H1 (cell line): ENCODE measurements around the gene GSC. TPM values are rescaled to one million over a fixed set of nuclear protein-coding genes. Genes with fewer than 3 reads are reported as not detected.

Source experiments
- CTCF ChIA-PET: fragments of 300-600 bp; sonication (Branson Sonifier 250); formaldehyde crosslinking; loops from one replicate; lab custom pipeline; 2021; ENCODE audit not compliant: partially characterized antibody; lab: Charles Lee
- POLR2A ChIA-PET: fragments of 300-600 bp; sonication (Branson Sonifier 250); formaldehyde crosslinking; loops from one replicate; lab custom pipeline; 2021; ENCODE audit warnings: inconsistent platforms; ENCODE audit not compliant: partially characterized antibody; lab: Charles Lee
- DNase-seq, 2 experiments: peaks; one replicate each; pipeline versions ENCODE4 v3.0.0 to v3.0.0-alpha.2; 2010 to 2022; ENCODE audit warnings: low spot score in 2 of 2, low read depth in 1 of 2, mixed read lengths in 1 of 2
- FAIRE-seq: peaks from 2 replicates; lab custom pipeline; 2011; peaks lifted over from hg19 to GRCh38; lab: Jason Lieb, UNC
- H2AFZ ChIP-seq: 2 replicates; pipeline ENCODE4 v1.8.1; 2012; ENCODE audit warnings: low read length, inconsistent platforms
- H2AK5ac ChIP-seq: 2 replicates; pipeline ENCODE4 v1.6.1; 2013; ENCODE audit warnings: low read depth, low read length
- H2BK120ac ChIP-seq: replicated peaks from 2 replicates; pipeline ENCODE3; 2013; ENCODE audit warnings: low read depth, low read length, inconsistent platforms
- H2BK12ac ChIP-seq: 2 replicates; pipeline ENCODE4 v1.6.1; 2013; ENCODE audit warnings: low read depth, low read length
- H2BK15ac ChIP-seq: 2 replicates; pipeline ENCODE4 v1.6.1; 2013; ENCODE audit warnings: low read length
- H2BK20ac ChIP-seq: 2 replicates; pipeline ENCODE4 v1.6.1; 2013; ENCODE audit warnings: low read length
- H2BK5ac ChIP-seq: 2 replicates; pipeline ENCODE4 v1.6.1; 2013; ENCODE audit warnings: low read depth, low read length
- H3K14ac ChIP-seq: 2 replicates; pipeline ENCODE4 v1.6.1; 2013; ENCODE audit warnings: inconsistent platforms; ENCODE audit not compliant: insufficient read length
- H3K18ac ChIP-seq: 2 replicates; pipeline ENCODE4 v1.6.1; 2013; ENCODE audit warnings: low read length; ENCODE audit errors: extremely low read depth
- H3K23ac ChIP-seq: 2 replicates; pipeline ENCODE4 v1.6.1; 2013; ENCODE audit warnings: inconsistent platforms; ENCODE audit not compliant: insufficient read length
- H3K23me2 ChIP-seq: 2 replicates; pipeline ENCODE4 v1.6.1; 2013; ENCODE audit warnings: low read depth, low read length
- H3K27ac ChIP-seq: 2 replicates; pipeline ENCODE4 v1.6.1; 2011; ENCODE audit warnings: low read depth, low read length, inconsistent platforms
- H3K27me3 ChIP-seq, 4 experiments: replicated peaks in 1 of 4; 1 replicate in 1 of 4; 2 replicates in 3 of 4; pipeline versions ENCODE4 v1.6.1 to v1.8.1; 2011 to 2013; ENCODE audit warnings: low read length in 3 of 4, mild to moderate bottlenecking in 3 of 4, inconsistent platforms in 2 of 4, mixed read lengths in 2 of 4, moderate library complexity in 1 of 4; ENCODE audit not compliant: control insufficient read depth in 3 of 4, insufficient read depth in 3 of 4; ENCODE audit errors: extremely low read depth in 1 of 4
- H3K36me3 ChIP-seq, 4 experiments: 2 replicates each; pipeline versions ENCODE4 v1.6.1 to v1.8.1; 2011 to 2013; ENCODE audit warnings: mild to moderate bottlenecking in 4 of 4, low read length in 3 of 4, moderate library complexity in 2 of 4, control low read depth in 1 of 4, inconsistent platforms in 1 of 4; ENCODE audit not compliant: insufficient read depth in 4 of 4, control insufficient read depth in 2 of 4
- H3K4ac ChIP-seq: replicated peaks from 2 replicates; pipeline ENCODE3; 2013; ENCODE audit warnings: low read length, low read depth, mixed read lengths, inconsistent platforms; ENCODE audit not compliant: insufficient read length
- H3K4me1 ChIP-seq, 4 experiments: replicated peaks in 1 of 4; 1 replicate in 1 of 4; 2 replicates in 3 of 4; pipeline versions ENCODE4 v1.6.1 to v1.8.1; 2011 to 2013; ENCODE audit warnings: low read length in 3 of 4, inconsistent platforms in 2 of 4, mixed read lengths in 1 of 4; ENCODE audit not compliant: insufficient read depth in 4 of 4, control insufficient read depth in 3 of 4
- H3K4me2 ChIP-seq, 2 experiments: 2 replicates each; pipeline versions ENCODE4 v1.6.1 to v1.8.1; 2011 to 2013; ENCODE audit warnings: low read depth in 2 of 2, low read length in 2 of 2, control low read depth in 1 of 2, inconsistent platforms in 1 of 2, mild to moderate bottlenecking in 1 of 2; ENCODE audit not compliant: insufficient read depth in 1 of 2
- H3K4me3 ChIP-seq, 4 experiments: fragments of 200-600, 300-600 bp in 1 of 4; sonication (generic), shearing (Covaris generic), sonication (Bioruptor Twin) in 1 of 4; 2 replicates each; pipeline versions ENCODE4 v1.5.1 to v1.8.1; 2011 to 2016; ENCODE audit warnings: low read length in 4 of 4, low read depth in 3 of 4, control low read depth in 2 of 4, inconsistent platforms in 2 of 4, mild to moderate bottlenecking in 2 of 4, mixed read lengths in 1 of 4, moderate library complexity in 1 of 4; ENCODE audit not compliant: insufficient read depth in 2 of 4; ENCODE audit errors: extremely low read depth in 1 of 4
- H3K56ac ChIP-seq: replicated peaks from 2 replicates; pipeline ENCODE3; 2013; ENCODE audit warnings: low read depth, mild to moderate bottlenecking, mixed read lengths, low read length, inconsistent platforms; ENCODE audit not compliant: insufficient read length
- H3K79me1 ChIP-seq: 2 replicates; pipeline ENCODE4 v1.6.1; 2013; ENCODE audit warnings: low read depth, low read length, control low read depth
- H3K79me2 ChIP-seq, 2 experiments: 2 replicates each; pipeline versions ENCODE4 v1.6.1 to v1.8.1; 2012 to 2013; ENCODE audit warnings: low read length in 2 of 2, mild to moderate bottlenecking in 2 of 2, inconsistent platforms in 1 of 2; ENCODE audit not compliant: insufficient read depth in 2 of 2, control insufficient read depth in 1 of 2
- H3K9ac ChIP-seq, 4 experiments: replicated peaks in 1 of 4; 1 replicate in 1 of 4; 2 replicates in 3 of 4; pipeline versions ENCODE4 v1.6.1 to v1.8.1; 2011 to 2013; ENCODE audit warnings: low read depth in 3 of 4, low read length in 3 of 4, control low read depth in 2 of 4, mild to moderate bottlenecking in 2 of 4, moderate library complexity in 2 of 4, inconsistent platforms in 1 of 4; ENCODE audit errors: extremely low read depth in 1 of 4
- H3K9me3 ChIP-seq, 2 experiments: 2 replicates each; pipeline versions ENCODE4 v1.6.1 to v1.8.1; 2012 to 2013; ENCODE audit warnings: mild to moderate bottlenecking in 2 of 2, moderate library complexity in 2 of 2, control low read depth in 1 of 2, inconsistent platforms in 1 of 2, low read depth in 1 of 2, low read length in 1 of 2, mixed read lengths in 1 of 2; ENCODE audit not compliant: insufficient read depth in 2 of 2
- H4K20me1 ChIP-seq, 2 experiments: replicated peaks in 1 of 2; 2 replicates each; pipeline versions ENCODE3 to v1.8.1; 2011 to 2013; ENCODE audit warnings: inconsistent platforms in 2 of 2, low read length in 2 of 2, mild to moderate bottlenecking in 1 of 2; ENCODE audit not compliant: insufficient read depth in 2 of 2, control insufficient read depth in 1 of 2
- H4K5ac ChIP-seq: 2 replicates; pipeline ENCODE4 v1.6.1; 2013; ENCODE audit warnings: low read length, low read depth, mixed read lengths, inconsistent platforms; ENCODE audit not compliant: insufficient read length
- H4K8ac ChIP-seq: 2 replicates; pipeline ENCODE4 v1.8.0; 2013; ENCODE audit warnings: mild to moderate bottlenecking, moderate library complexity, low read length, inconsistent platforms; ENCODE audit not compliant: insufficient read depth; ENCODE audit errors: extremely low read depth
- H4K91ac ChIP-seq: replicated peaks from 2 replicates; pipeline ENCODE3; 2013; ENCODE audit warnings: low read length, mixed read lengths, inconsistent platforms; ENCODE audit not compliant: insufficient read length
- BRCA1 ChIP-seq: IDR thresholded peaks from 2 replicates; pipeline ENCODE4 v1.6.1; 2012; ENCODE audit warnings: low read depth, low read length, improper control_type of control experiment
- HDAC2 ChIP-seq, 2 experiments: fragments of 300-600 bp in 1 of 2; sonication (generic) in 1 of 2; IDR thresholded peaks; 2 replicates each; pipeline ENCODE4 v1.6.1; 2011 to 2012; ENCODE audit warnings: low read depth in 2 of 2, low read length in 2 of 2, mild to moderate bottlenecking in 2 of 2, moderate library complexity in 2 of 2, borderline replicate concordance in 1 of 2, inconsistent platforms in 1 of 2
- JUN ChIP-seq: IDR thresholded peaks from 2 replicates; pipeline ENCODE4 v1.6.1; 2011; ENCODE audit warnings: low read depth, mild to moderate bottlenecking, improper control_type of control experiment, low read length
- MAFK ChIP-seq: IDR thresholded peaks from 2 replicates; pipeline ENCODE4 v1.6.1; 2012; ENCODE audit warnings: low read depth, mild to moderate bottlenecking, improper control_type of control experiment, low read length
- PHF8 ChIP-seq: fragments of 200-600 bp; sonication (generic); conservative IDR thresholded peaks from 2 replicates; pipeline ENCODE4 v1.7.1; 2012; ENCODE audit warnings: low read depth, mild to moderate bottlenecking, inconsistent platforms, low read length, moderate library complexity
- POU5F1 ChIP-seq: IDR thresholded peaks from 2 replicates; pipeline ENCODE4 v1.6.1; 2011; ENCODE audit warnings: low read depth, mild to moderate bottlenecking, low read length, moderate library complexity
- RAD21 ChIP-seq, 2 experiments: IDR thresholded peaks in 1 of 2; conservative IDR thresholded peaks in 1 of 2; 2 replicates each; pipeline ENCODE4 v1.6.1; 2011; ENCODE audit warnings: low read depth in 2 of 2, low read length in 2 of 2, improper control_type of control experiment in 1 of 2, inconsistent platforms in 1 of 2, mild to moderate bottlenecking in 1 of 2, moderate library complexity in 1 of 2
- RXRA ChIP-seq: IDR thresholded peaks from 2 replicates; pipeline ENCODE4 v1.6.1; 2011; ENCODE audit warnings: low read depth, mild to moderate bottlenecking, low read length, moderate library complexity; ENCODE audit not compliant: insufficient read depth
- TAF1 ChIP-seq: IDR thresholded peaks from 2 replicates; pipeline ENCODE4 v1.6.1; 2011; ENCODE audit warnings: mild to moderate bottlenecking, low read depth, low read length
- TEAD4 ChIP-seq: IDR thresholded peaks from 2 replicates; pipeline ENCODE4 v1.6.1; 2012; ENCODE audit warnings: low read depth, low read length, inconsistent platforms, mixed read lengths
- ZNF274 ChIP-seq: IDR thresholded peaks from 2 replicates; pipeline ENCODE4 v1.7.0; 2012; ENCODE audit warnings: low read length, borderline replicate concordance; ENCODE audit errors: extremely low read depth
- WGBS, 2 experiments: shearing (Covaris generic) in 1 of 2; methylation state at CpG; one replicate each; pipeline versions ENCODE4 v1.1.6 to v1.1.7; 2013 to 2015; ENCODE audit warnings: low lambda C conversion rate in 2 of 2, mixed read lengths in 2 of 2, inconsistent platforms in 1 of 2, low coverage in 1 of 2, missing lambda C conversion rate in 1 of 2; ENCODE audit not compliant: insufficient replicate concordance in 2 of 2, insufficient coverage in 1 of 2, insufficient read length in 1 of 2; ENCODE audit errors: extremely low coverage in 1 of 2, missing lambda C conversion rate in 1 of 2; 5-methylcytosine and 5-hydroxymethylcytosine counted together
- polyA plus RNA-seq, 7 experiments: library from polyadenylated mRNA; depleted of rRNA in 3 of 7; stranded (reverse) in 5 of 7; unstranded in 2 of 7; fragments of >200 nt in 5 of 7; fragments of 200-250 nt in 2 of 7; gene quantifications; 1 replicate in 5 of 7; 2 replicates in 1 of 7; 4 replicates in 1 of 7; pipeline versions ENCODE4 v1.2.1 to v1.2.3, GENCODE V29; 2011 to 2013; ENCODE audit warnings: missing spikeins in 2 of 7, mixed read lengths in 2 of 7
- total RNA-seq: library from RNA; stranded (reverse); fragmentation: NEBNext Ultra II Directional; extraction: Animal tissue kit (Norgen Biotek cat#: 25700); gene quantifications from 2 replicates; pipeline ENCODE4 v1.2.1, GENCODE V29; 2021
- TF ChIP-seq, protein P1 (sequence below), 3 experiments: IDR thresholded peaks; 1 replicate in 2 of 3; 2 replicates in 1 of 3; pipeline versions ENCODE4 v1.5.1 to v1.6.1; 2011; ENCODE audit warnings: low read length in 3 of 3, mild to moderate bottlenecking in 3 of 3, inconsistent platforms in 2 of 3, low read depth in 1 of 3, moderate library complexity in 1 of 3; ENCODE audit not compliant: insufficient read depth in 1 of 3; ENCODE audit errors: control extremely low read depth in 1 of 3

GSC gene
- total and polyA plus RNA-seq, 2 of the 8 experiments (the other 6 are each of a cell fraction or from before 2014, with no cell fraction given): 0.17 to 0.54 TPM

DNA sequence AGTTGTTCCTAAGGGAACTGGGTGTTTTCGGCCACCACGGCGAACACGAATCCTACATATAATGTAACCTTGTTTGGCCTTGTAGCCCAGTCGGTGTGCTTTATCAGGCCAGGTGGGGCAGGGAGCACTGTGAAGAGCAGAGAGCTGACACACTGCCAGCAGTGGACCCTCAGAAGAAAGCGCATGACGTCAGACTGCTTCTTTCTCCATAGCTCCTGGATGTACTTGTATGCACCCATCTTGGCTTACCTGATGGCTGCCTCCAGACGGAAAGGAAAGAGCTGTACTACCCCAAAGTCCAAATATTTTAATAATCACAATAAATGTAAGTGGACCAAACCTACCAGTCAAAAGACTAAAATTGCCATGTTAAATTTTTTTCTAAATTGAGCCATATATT, 31.3 kb upstream of the GSC start:
- Histone ChIP-seq H4K91ac (no peak overlapping the region), H3K56ac (no peak overlapping the region), H3K27me3 (no peaks in the 10 kb centered on the region), H3K27ac (no peak overlapping the region), H2BK12ac (no peak overlapping the region), H3K4ac (no peak overlapping the region), H2AK5ac (no peak overlapping the region), H3K9me3 (0 out of 4 replicates have a peak, but pooled peaks cover 0 to 2% of the 10 kb centered on the region in 2 experiments), H3K9ac (no peak overlapping the region), H4K8ac (no peak overlapping the region), H3K4me1 (no peaks in the 10 kb centered on the region), H3K79me1 (no peaks in the 10 kb centered on the region), H2AFZ (no peak overlapping the region), H3K23me2 (no peaks in the 10 kb centered on the region), H2BK20ac (no peak overlapping the region), H3K4me3 (no peak overlapping the region), H2BK5ac (no peak overlapping the region), H3K14ac (no peak overlapping the region), H2BK120ac (no peak overlapping the region), H3K36me3 (no peaks in the 10 kb centered on the region), H3K4me2 (no peak overlapping the region), H3K23ac (no peak overlapping the region), H3K18ac (no peak overlapping the region), H4K20me1 (no peaks in the 10 kb centered on the region), H3K79me2 (no peaks in the 10 kb centered on the region), H2BK15ac (no peak overlapping the region), H4K5ac (no peak overlapping the region)
- FAIRE-seq (no peak), DNase-seq (no peak)
- 86% methylated on average over 8 of the region's 8 CpGs; no CpG with 5 or more reads in 1 of the 2 experiments for WGBS, 2 experiments
- ChIA-PET POLR2A (no interaction called here), CTCF (no interaction called here)
- TF ChIP-seq RAD21 (IDR thresholded peaks at IDR 0.05 in 1 of 2, conservative IDR thresholded peaks at IDR 0.05 in 1 of 2; ENCODE audit: low read depth in 2 of 2, low read length in 2 of 2) (no peak), PHF8 (no peak), RXRA (no peak), TEAD4 (no peak), HDAC2 (IDR thresholded peaks at IDR 0.05; ENCODE audit: borderline replicate concordance in 1 of 2, low read depth in 2 of 2, low read length in 2 of 2) (no peak), MAFK (no peak), ZNF274 (no peak), BRCA1 (no peak), POU5F1 (no peak), TAF1 (no peak), JUN (no peak)
- TF ChIP-seq, protein P1, sequence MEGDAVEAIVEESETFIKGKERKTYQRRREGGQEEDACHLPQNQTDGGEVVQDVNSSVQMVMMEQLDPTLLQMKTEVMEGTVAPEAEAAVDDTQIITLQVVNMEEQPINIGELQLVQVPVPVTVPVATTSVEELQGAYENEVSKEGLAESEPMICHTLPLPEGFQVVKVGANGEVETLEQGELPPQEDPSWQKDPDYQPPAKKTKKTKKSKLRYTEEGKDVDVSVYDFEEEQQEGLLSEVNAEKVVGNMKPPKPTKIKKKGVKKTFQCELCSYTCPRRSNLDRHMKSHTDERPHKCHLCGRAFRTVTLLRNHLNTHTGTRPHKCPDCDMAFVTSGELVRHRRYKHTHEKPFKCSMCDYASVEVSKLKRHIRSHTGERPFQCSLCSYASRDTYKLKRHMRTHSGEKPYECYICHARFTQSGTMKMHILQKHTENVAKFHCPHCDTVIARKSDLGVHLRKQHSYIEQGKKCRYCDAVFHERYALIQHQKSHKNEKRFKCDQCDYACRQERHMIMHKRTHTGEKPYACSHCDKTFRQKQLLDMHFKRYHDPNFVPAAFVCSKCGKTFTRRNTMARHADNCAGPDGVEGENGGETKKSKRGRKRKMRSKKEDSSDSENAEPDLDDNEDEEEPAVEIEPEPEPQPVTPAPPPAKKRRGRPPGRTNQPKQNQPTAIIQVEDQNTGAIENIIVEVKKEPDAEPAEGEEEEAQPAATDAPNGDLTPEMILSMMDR (IDR thresholded peaks at IDR 0.05; ENCODE audit: control extremely low read depth in 1 of 3, insufficient read depth in 1 of 3, low read depth in 1 of 3, low read length in 3 of 3): no peak
